ENCODE measurements around the gene OAS1. TPM values are rescaled to one million over a fixed set of nuclear protein-coding genes. Genes with fewer than 3 reads are reported as not detected.

The OAS1 gene
- total RNA-seq, 2 donors from 2014 or later = not detected

GRCh38 chr12:112875608-112876007, 31.2 kb upstream of the OAS1 start:
- H3K4me1 Mint-ChIP-seq = no peaks in the 10 kb centered on the region
- Histone ChIP-seq H3K27ac (ENCODE audit: low read depth, low read length) (no peak overlapping the region), H3K4me3 (ENCODE audit: low read length) (no peak overlapping the region), H3K4me1 (ENCODE audit: control insufficient read depth, insufficient read depth, low read length) (no peaks in the 10 kb centered on the region), H3K9ac (ENCODE audit: extremely low read depth, low read length, poor library complexity, severe bottlenecking) (no peak overlapping the region), H3K9me3 (ENCODE audit: control insufficient read depth, low read length) (no peaks in the 10 kb centered on the region), H3K36me3 (ENCODE audit: control insufficient read depth, insufficient read depth, low read length) (no peaks in the 10 kb centered on the region), H3K27me3 (ENCODE audit: control insufficient read depth, insufficient read depth, low read length, poor library complexity, severe bottlenecking) (peaks cover 23% of the 10 kb centered on the region)
- DNase-seq = no peak
- 83% methylated on average over 5 of the region's 5 CpGs; no CpG with 5 or more reads in 1 of the 2 experiments for WGBS, 2 experiments (ENCODE audit: insufficient coverage in 1 of 2, insufficient read length in 1 of 2)
- H3K27ac Mint-ChIP-seq = no peak overlapping the region
- no peak for TF ChIP-seq CTCF (conservative IDR thresholded peaks at IDR 0.05)
- H3K9me3 Mint-ChIP-seq = no peaks in the 10 kb centered on the region
- no peaks in the 10 kb centered on the region for H3K36me3 Mint-ChIP-seq (ENCODE audit: low read depth)
- H3K27me3 Mint-ChIP-seq (ENCODE audit: insufficient read depth) = peaks cover 15% of the 10 kb centered on the region
- no peak overlapping the region for H3K4me3 Mint-ChIP-seq

GRCh38 chr12:112876506-112876905, 30.3 kb upstream of the OAS1 start:
- peaks cover 19% of the 10 kb centered on the region for H3K27me3 Mint-ChIP-seq (ENCODE audit: insufficient read depth)
- H3K4me3 ChIP-seq (ENCODE audit: low read length) = no peak overlapping the region
- no peak overlapping the region for H3K4me3 Mint-ChIP-seq
- H3K9ac ChIP-seq (ENCODE audit: extremely low read depth, low read length, poor library complexity, severe bottlenecking) = no peak overlapping the region
- H3K9me3 Mint-ChIP-seq = no peaks in the 10 kb centered on the region
- H3K27ac ChIP-seq (ENCODE audit: low read depth, low read length) = no peak overlapping the region
- DNase-seq = no peak
- no peak for TF ChIP-seq CTCF (conservative IDR thresholded peaks at IDR 0.05)
- no peaks in the 10 kb centered on the region for H3K36me3 ChIP-seq (ENCODE audit: control insufficient read depth, insufficient read depth, low read length)
- H3K4me1 ChIP-seq (ENCODE audit: control insufficient read depth, insufficient read depth, low read length) = no peaks in the 10 kb centered on the region
- H3K36me3 Mint-ChIP-seq (ENCODE audit: low read depth) = no peaks in the 10 kb centered on the region
- H3K27ac Mint-ChIP-seq = no peak overlapping the region
- peaks cover 23% of the 10 kb centered on the region for H3K27me3 ChIP-seq (ENCODE audit: control insufficient read depth, insufficient read depth, low read length, poor library complexity, severe bottlenecking)
- no peaks in the 10 kb centered on the region for H3K4me1 Mint-ChIP-seq
- WGBS, 2 experiments (ENCODE audit: insufficient coverage in 1 of 2, insufficient read length in 1 of 2) = 85 to 100% methylated on average over 1 to 11 of the region's 11 CpGs
- H3K9me3 ChIP-seq (ENCODE audit: control insufficient read depth, low read length) = no peaks in the 10 kb centered on the region

- DNase-seq = no peak
- no peaks in the 10 kb centered on the region for H3K4me1 ChIP-seq (ENCODE audit: control insufficient read depth, insufficient read depth, low read length)
- TF ChIP-seq CTCF (conservative IDR thresholded peaks at IDR 0.05) = no peak
- Mint-ChIP-seq H3K4me1 (no peaks in the 10 kb centered on the region), H3K27me3 (ENCODE audit: insufficient read depth) (peaks cover 23% of the 10 kb centered on the region), H3K4me3 (no peak overlapping the region), H3K9me3 (no peaks in the 10 kb centered on the region), H3K27ac (no peak overlapping the region), H3K36me3 (ENCODE audit: low read depth) (no peaks in the 10 kb centered on the region)
- no peak overlapping the region for H3K27ac ChIP-seq (ENCODE audit: low read depth, low read length)
- no peak overlapping the region for H3K4me3 ChIP-seq (ENCODE audit: low read length)
- WGBS, 2 experiments (ENCODE audit: insufficient coverage in 1 of 2, insufficient read length in 1 of 2) = 98% methylated on average over 3 of the region's 4 CpGs; no CpG with 5 or more reads in 1 of the 2 experiments
- H3K36me3 ChIP-seq (ENCODE audit: control insufficient read depth, insufficient read depth, low read length) = no peaks in the 10 kb centered on the region
- H3K9ac ChIP-seq (ENCODE audit: extremely low read depth, low read length, poor library complexity, severe bottlenecking) = no peak overlapping the region
- peaks cover 23% of the 10 kb centered on the region for H3K27me3 ChIP-seq (ENCODE audit: control insufficient read depth, insufficient read depth, low read length, poor library complexity, severe bottlenecking)
- no peaks in the 10 kb centered on the region for H3K9me3 ChIP-seq (ENCODE audit: control insufficient read depth, low read length)
Observed at GRCh38 chr12:112877006-112877405, 29.8 kb upstream of the OAS1 start.

Measured in endodermal cell (in vitro differentiated cells).